Measurements from ENCODE around the gene PRKAR1B.

Gene PRKAR1B

GRCh38 chr7:739455-739982 lies 12.4 kb upstream of the PRKAR1B start:
- Mint-ChIP-seq H3K9me3 (no peaks in the 10 kb centered on the region), H3K4me1 (no peaks in the 10 kb centered on the region), H3K27ac (no peak overlapping the region), H3K27me3 (no peaks in the 10 kb centered on the region), H3K36me3 (ENCODE audit: low read depth) (peaks cover 28% of the 10 kb centered on the region), H3K4me3 (no peak overlapping the region)
- no peak for ATAC-seq
- DNase-seq: no peak

- ATAC-seq (no peak), DNase-seq (no peak)
- no peaks in the 10 kb centered on the region for H3K4me1 Mint-ChIP-seq
- H3K27me3 Mint-ChIP-seq: no peaks in the 10 kb centered on the region
- no peaks in the 10 kb centered on the region for H3K9me3 Mint-ChIP-seq
- H3K36me3 Mint-ChIP-seq (ENCODE audit: low read depth): peaks cover 22% of the 10 kb centered on the region
- no peak overlapping the region for H3K4me3 Mint-ChIP-seq
- H3K27ac Mint-ChIP-seq: no peak overlapping the region
Observed at GRCh38 chr7:738723-739454, 11.8 kb upstream of the PRKAR1B start.

GRCh38 chr7:738241-738640 lies 11.2 kb upstream of the PRKAR1B start:
- DNase-seq (no peak), ATAC-seq (no peak)
- H3K4me3 Mint-ChIP-seq: no peak overlapping the region
- peaks cover 22% of the 10 kb centered on the region for H3K36me3 Mint-ChIP-seq (ENCODE audit: low read depth)
- H3K27ac Mint-ChIP-seq: no peak overlapping the region
- no peaks in the 10 kb centered on the region for H3K9me3 Mint-ChIP-seq
- no peaks in the 10 kb centered on the region for H3K27me3 Mint-ChIP-seq
- no peaks in the 10 kb centered on the region for H3K4me1 Mint-ChIP-seq

- H3K4me1 Mint-ChIP-seq: peaks cover 3% of the 10 kb centered on the region
- ATAC-seq (no peak), DNase-seq (no peak)
- H3K27ac Mint-ChIP-seq: no peak overlapping the region
- H3K4me3 Mint-ChIP-seq: no peak overlapping the region
- H3K36me3 Mint-ChIP-seq (ENCODE audit: low read depth): peaks cover 37% of the 10 kb centered on the region
- no peaks in the 10 kb centered on the region for H3K27me3 Mint-ChIP-seq
- no peaks in the 10 kb centered on the region for H3K9me3 Mint-ChIP-seq
Observed at GRCh38 chr7:734808-735207, 7.7 kb upstream of the PRKAR1B start.

- Mint-ChIP-seq H3K36me3 (ENCODE audit: low read depth) (peaks cover 38% of the 10 kb centered on the region), H3K4me3 (no peak overlapping the region), H3K27ac (no peak overlapping the region), H3K27me3 (no peaks in the 10 kb centered on the region), H3K4me1 (peaks cover 5% of the 10 kb centered on the region), H3K9me3 (no peaks in the 10 kb centered on the region)
- no peak for DNase-seq
- no peak for ATAC-seq
Observed at GRCh38 chr7:734214-734613, 7.1 kb upstream of the PRKAR1B start.

- H3K9me3 Mint-ChIP-seq: no peaks in the 10 kb centered on the region
- peaks cover 14% of the 10 kb centered on the region for H3K4me1 Mint-ChIP-seq
- DNase-seq (no peak), ATAC-seq (no peak)
- H3K27me3 Mint-ChIP-seq: no peaks in the 10 kb centered on the region
- H3K36me3 Mint-ChIP-seq (ENCODE audit: low read depth): peaks cover 32% of the 10 kb centered on the region
- H3K27ac Mint-ChIP-seq: no peak overlapping the region
- H3K4me3 Mint-ChIP-seq: no peak overlapping the region
Observed at GRCh38 chr7:732556-732955, 5.5 kb upstream of the PRKAR1B start.

GRCh38 chr7:732094-732541 lies 5.0 kb upstream of the PRKAR1B start:
- Mint-ChIP-seq H3K36me3 (ENCODE audit: low read depth) (peaks cover 28% of the 10 kb centered on the region), H3K4me3 (no peak overlapping the region), H3K27ac (no peak overlapping the region), H3K9me3 (no peaks in the 10 kb centered on the region), H3K27me3 (no peaks in the 10 kb centered on the region), H3K4me1 (peaks cover 14% of the 10 kb centered on the region)
- ATAC-seq (no peak), DNase-seq (no peak)

GRCh38 chr7:731440-732085 lies 4.5 kb upstream of the PRKAR1B start:
- no peak overlapping the region for H3K4me3 Mint-ChIP-seq
- no peak for ATAC-seq
- peaks cover 14% of the 10 kb centered on the region for H3K4me1 Mint-ChIP-seq
- H3K27me3 Mint-ChIP-seq: no peaks in the 10 kb centered on the region
- H3K36me3 Mint-ChIP-seq (ENCODE audit: low read depth): peaks cover 28% of the 10 kb centered on the region
- no peaks in the 10 kb centered on the region for H3K9me3 Mint-ChIP-seq
- H3K27ac Mint-ChIP-seq: peak overlapping the region; percentile 10
- no peak for DNase-seq

GRCh38 chr7:730501-731439 lies 3.7 kb upstream of the PRKAR1B start:
- H3K36me3 Mint-ChIP-seq (ENCODE audit: low read depth): peaks cover 31% of the 10 kb centered on the region
- no peaks in the 10 kb centered on the region for H3K9me3 Mint-ChIP-seq
- H3K4me1 Mint-ChIP-seq: peaks cover 18% of the 10 kb centered on the region
- DNase-seq: no peak
- H3K27me3 Mint-ChIP-seq: no peaks in the 10 kb centered on the region
- H3K27ac Mint-ChIP-seq: peak overlapping the region; percentile 10
- no peak for ATAC-seq
- no peak overlapping the region for H3K4me3 Mint-ChIP-seq

GRCh38 chr7:729140-730000 lies 2.3 kb upstream of the PRKAR1B start:
- H3K4me3 Mint-ChIP-seq: peak overlapping the region; percentile 29
- ATAC-seq (no peak), DNase-seq (no peak)
- H3K27ac Mint-ChIP-seq: peak overlapping the region; percentile 52
- no peaks in the 10 kb centered on the region for H3K27me3 Mint-ChIP-seq
- no peaks in the 10 kb centered on the region for H3K9me3 Mint-ChIP-seq
- H3K4me1 Mint-ChIP-seq: peaks cover 32% of the 10 kb centered on the region
- H3K36me3 Mint-ChIP-seq (ENCODE audit: low read depth): peaks cover 45% of the 10 kb centered on the region

GRCh38 chr7:728602-729001 lies 1.5 kb upstream of the PRKAR1B start:
- Mint-ChIP-seq H3K36me3 (ENCODE audit: low read depth) (peaks cover 53% of the 10 kb centered on the region), H3K27ac (peak overlapping the region; percentile 77), H3K4me1 (peaks cover 33% of the 10 kb centered on the region), H3K4me3 (peak overlapping the region; percentile 86), H3K9me3 (peaks cover 6% of the 10 kb centered on the region), H3K27me3 (no peaks in the 10 kb centered on the region)
- ATAC-seq (no peak), DNase-seq (no peak)

GRCh38 chr7:727806-728460 lies 852 bp upstream of the PRKAR1B start:
- H3K4me3 Mint-ChIP-seq: peak overlapping the region; percentile 86
- peaks cover 6% of the 10 kb centered on the region for H3K9me3 Mint-ChIP-seq
- H3K4me1 Mint-ChIP-seq: peaks cover 33% of the 10 kb centered on the region
- peak overlapping the region; percentile 77 for H3K27ac Mint-ChIP-seq
- ATAC-seq: no peak
- H3K36me3 Mint-ChIP-seq (ENCODE audit: low read depth): peaks cover 55% of the 10 kb centered on the region
- no peak for DNase-seq
- no peaks in the 10 kb centered on the region for H3K27me3 Mint-ChIP-seq

GRCh38 chr7:726854-727103 lies 302 bp downstream of the PRKAR1B start:
- H3K4me3 Mint-ChIP-seq: no peak overlapping the region
- H3K36me3 Mint-ChIP-seq (ENCODE audit: low read depth): peaks cover 51% of the 10 kb centered on the region
- H3K4me1 Mint-ChIP-seq: peaks cover 30% of the 10 kb centered on the region

More at GRCh38 chr7:726854-727103, 302 bp downstream of the PRKAR1B start:
- peaks cover 8% of the 10 kb centered on the region for H3K9me3 Mint-ChIP-seq
- ATAC-seq (peak; percentile 5), DNase-seq (no peak)
- no peaks in the 10 kb centered on the region for H3K27me3 Mint-ChIP-seq
- no peak overlapping the region for H3K27ac Mint-ChIP-seq
